CD14-positive monocyte (primary cell): Measurements from ENCODE around the gene MYZAP. TPM values are rescaled to one million over a fixed set of nuclear protein-coding genes. Genes with fewer than 3 reads are reported as not detected.

ENCODE experiments used
- DNase-seq, 3 donors: peaks; one replicate each; pipeline ENCODE4 v3.0.0-alpha.2; 2011 to 2022
- H2AFZ ChIP-seq: 2 replicates; pipeline ENCODE4 v1.6.0; 2012; ENCODE audit warnings: mild to moderate bottlenecking, low read depth, low read length, inconsistent platforms; ENCODE audit not compliant: insufficient read depth, poor library complexity, severe bottlenecking
- H3K27ac ChIP-seq, 2 donors: 1 replicate in 1 of 2; 2 replicates in 1 of 2; pipeline ENCODE4 v1.5.1; 2012 to 2013; ENCODE audit warnings: low read length in 2 of 2, control low read depth in 1 of 2, inconsistent platforms in 1 of 2, low read depth in 1 of 2, mild to moderate bottlenecking in 1 of 2
- H3K27me3 ChIP-seq, 2 donors: one replicate each; pipeline versions ENCODE4 v1.6.0 to v1.6.1; 2011 to 2013; ENCODE audit warnings: low read length in 2 of 2; ENCODE audit not compliant: control insufficient read depth in 2 of 2, insufficient read depth in 2 of 2
- H3K36me3 ChIP-seq, 2 donors: replicated peaks in 1 of 2; 1 replicate in 1 of 2; 2 replicates in 1 of 2; pipeline versions ENCODE4 v1.5.1 to v1.6.1; 2012 to 2013; ENCODE audit warnings: low read length in 2 of 2, control low read depth in 1 of 2, inconsistent platforms in 1 of 2, mild to moderate bottlenecking in 1 of 2; ENCODE audit not compliant: insufficient read depth in 2 of 2, control insufficient read depth in 1 of 2
- H3K4me1 ChIP-seq, 2 donors: 1 replicate in 1 of 2; 2 replicates in 1 of 2; pipeline versions ENCODE4 v1.5.1 to v1.6.1; 2012 to 2013; ENCODE audit warnings: low read length in 2 of 2, control low read depth in 1 of 2, inconsistent platforms in 1 of 2, mild to moderate bottlenecking in 1 of 2, moderate library complexity in 1 of 2; ENCODE audit not compliant: insufficient read depth in 2 of 2, control insufficient read depth in 1 of 2
- H3K4me2 ChIP-seq: replicated peaks from 2 replicates; pipeline ENCODE3; 2012; ENCODE audit warnings: low read length, moderate library complexity, mild to moderate bottlenecking; ENCODE audit not compliant: poor library complexity, severe bottlenecking; ENCODE audit errors: extremely low read depth
- H3K4me3 ChIP-seq, 3 experiments: fragments of 200-600 bp in 1 of 3; sonication (generic) in 1 of 3; replicated peaks in 1 of 3; 1 replicate in 2 of 3; 2 replicates in 1 of 3; pipeline ENCODE4 v1.5.1; 2011 to 2013; ENCODE audit warnings: low read length in 3 of 3, mild to moderate bottlenecking in 3 of 3, control low read depth in 2 of 3, low read depth in 2 of 3, inconsistent platforms in 1 of 3, moderate library complexity in 1 of 3
- H3K79me2 ChIP-seq: 2 replicates; pipeline ENCODE4 v1.6.0; 2012; ENCODE audit warnings: mild to moderate bottlenecking, control low read depth, inconsistent platforms, low read length, moderate library complexity; ENCODE audit not compliant: insufficient read depth
- H3K9ac ChIP-seq: 2 replicates; pipeline ENCODE4 v1.6.0; 2017; ENCODE audit warnings: low read length, mild to moderate bottlenecking; ENCODE audit not compliant: insufficient read depth, poor library complexity, severe bottlenecking
- H3K9me3 ChIP-seq, 2 donors: replicated peaks in 1 of 2; 1 replicate in 1 of 2; 2 replicates in 1 of 2; pipeline versions ENCODE4 v1.5.1 to v1.6.1; 2012 to 2013; ENCODE audit warnings: low read length in 2 of 2, control low read depth in 1 of 2; ENCODE audit not compliant: control insufficient read depth in 1 of 2, insufficient read depth in 1 of 2
- H4K20me1 ChIP-seq: 2 replicates; pipeline ENCODE4 v1.6.0; 2012; ENCODE audit warnings: mild to moderate bottlenecking, low read length, control low read depth, moderate library complexity; ENCODE audit not compliant: insufficient read depth
- H3K27ac Mint-ChIP-seq, 7 donors: one replicate each; pipeline ENCODE4 v1.8.0; 2020; ENCODE audit warnings: mild to moderate bottlenecking in 7 of 7, mixed read lengths in 7 of 7, moderate library complexity in 6 of 7, inconsistent platforms in 2 of 7
- H3K27me3 Mint-ChIP-seq, 3 donors: one replicate each; pipeline ENCODE4 v1.8.0; 2021 to 2022; ENCODE audit warnings: low read depth in 3 of 3, mild to moderate bottlenecking in 3 of 3, mixed read lengths in 3 of 3, moderate library complexity in 3 of 3, inconsistent platforms in 1 of 3
- H3K36me3 Mint-ChIP-seq, 2 donors: one replicate each; pipeline ENCODE4 v1.8.0; 2020; ENCODE audit warnings: mixed read lengths in 2 of 2, inconsistent platforms in 1 of 2, mild to moderate bottlenecking in 1 of 2
- H3K4me1 Mint-ChIP-seq: one replicate; pipeline ENCODE4 v1.8.0; 2020; ENCODE audit warnings: mild to moderate bottlenecking, mixed read lengths
- H3K4me3 Mint-ChIP-seq, 2 donors: one replicate each; pipeline ENCODE4 v1.8.0; 2020; ENCODE audit warnings: mild to moderate bottlenecking in 2 of 2, mixed read lengths in 2 of 2, moderate library complexity in 1 of 2
- H3K9me3 Mint-ChIP-seq, 7 donors: one replicate each; pipeline ENCODE4 v1.8.0; 2020 to 2022; ENCODE audit warnings: mixed read lengths in 7 of 7, mild to moderate bottlenecking in 6 of 7, moderate library complexity in 6 of 7, inconsistent platforms in 2 of 7
- WGBS: methylation state at CpG from one replicate; pipeline ENCODE4 v1.1.5; 2013; ENCODE audit warnings: missing lambda C conversion rate; ENCODE audit not compliant: insufficient coverage; 5-methylcytosine and 5-hydroxymethylcytosine counted together
- intact Hi-C, 2 donors: fragments of 100-400 bp; cut with micrococcal nuclease; formaldehyde crosslinking; loops; one replicate each; pipeline versions ENCODE4 v1.15.0 to v1.15.1; 2023
- polyA plus RNA-seq, 3 donors: library from polyadenylated mRNA; depleted of rRNA in 1 of 3; unstranded in 2 of 3; stranded (reverse) in 1 of 3; fragments of 300-500 nt in 2 of 3; fragments of >200 nt in 1 of 3; fragmentation: Illumina TruSeq in 2 of 3; gene quantifications; 1 replicate in 2 of 3; 2 replicates in 1 of 3; pipeline ENCODE4 v1.2.3, GENCODE V29; 2012 to 2021
- TF ChIP-seq, protein P1 (sequence below): fragments of 200-600 bp; IDR thresholded peaks from one replicate; pipeline ENCODE4 v1.8.0; 2022; ENCODE audit warnings: antibody characterized with exemption, mild to moderate bottlenecking

Gene MYZAP
- polyA plus RNA-seq, 3 donors = 0.12 to 0.13 TPM; not detected in 1

DNA sequence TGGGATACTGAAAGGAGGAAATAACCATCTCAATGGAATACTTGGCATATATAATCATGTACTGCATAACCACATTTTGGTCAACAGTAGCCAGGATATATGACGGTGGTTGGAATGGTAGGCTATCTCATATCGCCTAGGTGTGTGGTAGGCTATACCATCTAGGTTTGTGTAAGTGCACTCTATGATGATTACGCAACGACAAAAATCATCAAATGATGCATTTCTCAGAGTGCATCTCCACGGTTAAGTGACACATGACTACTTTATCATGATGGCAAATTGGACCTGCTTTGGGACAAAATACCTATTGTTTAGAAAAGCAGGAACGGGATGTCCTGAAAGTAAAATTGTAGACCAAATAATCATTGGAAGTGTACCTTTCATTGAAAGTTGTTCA, 2.8 kb downstream of the MYZAP start:
- no peak overlapping the region for H3K4me2 ChIP-seq
- intact Hi-C loops = no loop called here

DNA sequence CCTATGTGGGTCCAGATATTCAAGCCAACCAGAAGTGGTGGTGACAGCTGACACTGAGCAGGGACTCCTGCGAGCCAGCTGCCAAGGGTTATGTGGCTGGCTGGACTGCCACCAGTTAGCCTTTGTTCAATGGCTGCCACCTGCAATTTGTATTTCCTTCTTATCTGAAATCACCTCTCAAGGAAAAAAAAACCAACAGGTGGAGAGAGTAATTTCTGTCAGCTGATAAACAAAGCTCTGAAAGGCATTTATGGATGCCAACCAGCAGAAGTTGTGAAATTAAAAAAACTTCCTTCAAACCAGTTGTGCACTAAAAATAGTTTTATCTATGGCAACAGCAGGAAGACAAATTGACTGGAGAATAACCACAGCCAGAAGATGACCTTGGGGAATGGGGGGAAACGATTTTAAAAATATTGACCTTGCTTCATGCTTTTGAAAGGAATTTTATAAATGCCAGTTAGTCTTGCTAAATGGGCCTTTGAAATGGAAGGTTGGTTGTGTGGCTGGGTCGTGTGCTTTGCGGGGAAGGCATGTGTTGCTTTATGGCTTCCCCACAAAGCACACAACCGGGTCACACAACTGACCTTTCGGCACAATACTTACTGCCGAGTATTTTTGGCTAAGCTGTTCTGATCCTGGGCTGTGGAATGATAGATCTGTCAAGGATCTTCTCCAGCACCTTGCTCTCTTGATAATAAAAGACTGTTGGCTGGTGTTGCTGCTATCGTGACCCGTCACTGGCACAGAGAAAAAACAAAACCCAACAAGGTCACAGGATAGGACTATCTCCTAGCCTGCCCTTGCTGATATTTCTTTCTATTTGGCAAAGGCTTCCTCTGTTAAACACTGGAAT, 3.5 kb downstream of the MYZAP start:
- Mint-ChIP-seq H3K9me3 (peaks cover 0 to 10% (median 0%) of the 10 kb centered on the region in 7 donors), H3K27me3 (peaks cover 23 to 28% (median 25%) of the 10 kb centered on the region in 3 donors), H3K4me3 (no peak overlapping the region), H3K36me3 (peaks cover 0 to 6% of the 10 kb centered on the region in 2 donors), H3K27ac (no peak overlapping the region), H3K4me1 (peaks cover 16% of the 10 kb centered on the region)
- Histone ChIP-seq H3K4me1 (peaks cover 6 to 11% of the 10 kb centered on the region in 2 donors), H2AFZ (no peak overlapping the region), H3K27me3 (peaks cover 16 to 22% of the 10 kb centered on the region in 2 donors), H3K9ac (no peak overlapping the region), H3K4me3 (no peak overlapping the region), H3K9me3 (no peaks in the 10 kb centered on the region), H3K36me3 (no peaks in the 10 kb centered on the region), H3K4me2 (no peak overlapping the region), H3K79me2 (no peaks in the 10 kb centered on the region), H4K20me1 (no peaks in the 10 kb centered on the region), H3K27ac (no peak overlapping the region)
- DNase-seq = no peak
- WGBS = 53% methylated on average over 3 of the region's 9 CpGs
- TF ChIP-seq, protein P1, sequence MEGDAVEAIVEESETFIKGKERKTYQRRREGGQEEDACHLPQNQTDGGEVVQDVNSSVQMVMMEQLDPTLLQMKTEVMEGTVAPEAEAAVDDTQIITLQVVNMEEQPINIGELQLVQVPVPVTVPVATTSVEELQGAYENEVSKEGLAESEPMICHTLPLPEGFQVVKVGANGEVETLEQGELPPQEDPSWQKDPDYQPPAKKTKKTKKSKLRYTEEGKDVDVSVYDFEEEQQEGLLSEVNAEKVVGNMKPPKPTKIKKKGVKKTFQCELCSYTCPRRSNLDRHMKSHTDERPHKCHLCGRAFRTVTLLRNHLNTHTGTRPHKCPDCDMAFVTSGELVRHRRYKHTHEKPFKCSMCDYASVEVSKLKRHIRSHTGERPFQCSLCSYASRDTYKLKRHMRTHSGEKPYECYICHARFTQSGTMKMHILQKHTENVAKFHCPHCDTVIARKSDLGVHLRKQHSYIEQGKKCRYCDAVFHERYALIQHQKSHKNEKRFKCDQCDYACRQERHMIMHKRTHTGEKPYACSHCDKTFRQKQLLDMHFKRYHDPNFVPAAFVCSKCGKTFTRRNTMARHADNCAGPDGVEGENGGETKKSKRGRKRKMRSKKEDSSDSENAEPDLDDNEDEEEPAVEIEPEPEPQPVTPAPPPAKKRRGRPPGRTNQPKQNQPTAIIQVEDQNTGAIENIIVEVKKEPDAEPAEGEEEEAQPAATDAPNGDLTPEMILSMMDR = no peak
- intact Hi-C loops = no loop called here

More for the DNA sequence above, 2.8 kb downstream of the MYZAP start:
- H4K20me1 ChIP-seq = no peaks in the 10 kb centered on the region
- no peak overlapping the region for H2AFZ ChIP-seq
- H3K27ac ChIP-seq = no peak overlapping the region
- Mint-ChIP-seq H3K4me3 (no peak overlapping the region), H3K27ac (no peak overlapping the region), H3K27me3 (peaks cover 23 to 30% (median 28%) of the 10 kb centered on the region in 3 donors), H3K36me3 (peaks cover 0 to 6% of the 10 kb centered on the region in 2 donors), H3K9me3 (peaks cover 0 to 10% (median 0%) of the 10 kb centered on the region in 7 donors), H3K4me1 (peaks cover 21% of the 10 kb centered on the region)
- no peaks in the 10 kb centered on the region for H3K79me2 ChIP-seq
- H3K4me1 ChIP-seq = peaks cover 6 to 11% of the 10 kb centered on the region in 2 donors
- H3K36me3 ChIP-seq = no peaks in the 10 kb centered on the region
- TF ChIP-seq, protein P1 = no peak
- H3K9ac ChIP-seq = no peak overlapping the region
- no peak for DNase-seq
- 91% methylated on average over 5 of the region's 6 CpGs for WGBS
- H3K27me3 ChIP-seq = peaks cover 16 to 22% of the 10 kb centered on the region in 2 donors
- no peak overlapping the region for H3K4me3 ChIP-seq
- no peaks in the 10 kb centered on the region for H3K9me3 ChIP-seq
